AG04450 (cell line): Measurements from ENCODE around the gene NUDT1. TPM values are rescaled to one million over a fixed set of nuclear protein-coding genes. Genes with fewer than 3 reads are reported as not detected.
A peak's percentile ranks its signal among the peaks of the same experiment; 100 is the strongest.

ENCODE experiments used
- CTCF ChIA-PET: fragments of 300-600, 350-600 bp; formaldehyde crosslinking; extraction: SDS; loops from one replicate; lab custom pipeline; 2022; ENCODE audit warnings: antibody characterized with exemption, inconsistent platforms; lab: Charles Lee
- POLR2A ChIA-PET: fragments of 350-600 bp; formaldehyde crosslinking; extraction: SDS; loops from one replicate; lab custom pipeline; 2021; ENCODE audit warnings: antibody characterized with exemption, inconsistent platforms; lab: Yijun Ruan, JAX
- DNase-seq: peaks from one replicate; pipeline ENCODE4 v3.0.0-alpha.2; 2011; ENCODE audit warnings: low read depth, low spot score
- H3K27ac ChIP-seq: one replicate; pipeline ENCODE4 v1.5.1; 2012; ENCODE audit warnings: low read depth, low read length, control low read depth
- H3K27me3 ChIP-seq: one replicate; pipeline ENCODE4 v1.6.0; 2012; ENCODE audit warnings: low read length; ENCODE audit not compliant: control insufficient read depth, insufficient read depth
- H3K4me3 ChIP-seq: 2 replicates; pipeline ENCODE4 v1.5.1; 2011; ENCODE audit warnings: mild to moderate bottlenecking, low read depth, low read length, control low read depth
- H3K9me3 ChIP-seq: 2 replicates; pipeline ENCODE4 v1.5.1; 2012; ENCODE audit warnings: low read length; ENCODE audit not compliant: control insufficient read depth, insufficient read depth
- CTCF ChIP-seq: IDR thresholded peaks from 2 replicates; pipeline ENCODE4 v1.5.1; 2011; ENCODE audit warnings: low read depth, low read length, control low read depth, inconsistent platforms
- polyA plus RNA-seq: library from polyadenylated mRNA; depleted of rRNA; stranded (reverse); fragments of >200 nt; gene quantifications from 2 replicates; pipeline ENCODE4 v1.2.3, GENCODE V29; 2011

NUDT1 gene
- polyA plus RNA-seq, 1 experiment = 11.5 TPM

GRCh38 chr7:2245883-2246675 lies 4.1 kb downstream of the NUDT1 start:
- no peak overlapping the region for H3K27ac ChIP-seq
- no peak for DNase-seq
- no peaks in the 10 kb centered on the region; the same call in 1 of the 2 replicates for H3K9me3 ChIP-seq
- ChIA-PET CTCF (interaction anchor here (0.6 to 1.4 kb wide), 2 partner anchors 101 to 165 kb away, joined by 3 to 6 read pairs; no protein-coding TSS in a partner anchor), POLR2A (no interaction called here)
- H3K27me3 ChIP-seq = no peaks in the 10 kb centered on the region
- no peak for TF ChIP-seq CTCF
- H3K4me3 ChIP-seq = no peak overlapping the region

GRCh38 chr7:2247141-2247995 lies 5.3 kb downstream of the NUDT1 start:
- Histone ChIP-seq H3K4me3 (no peak overlapping the region), H3K9me3 (no peaks in the 10 kb centered on the region; the same call in 1 of the 2 replicates), H3K27me3 (no peaks in the 10 kb centered on the region), H3K27ac (no peak overlapping the region)
- ChIA-PET POLR2A (no interaction called here), CTCF (interaction anchor here (1.0 to 2.8 kb wide), 5 partner anchors 9 to 366 kb away, joined by 3 to 29 read pairs (median 6); no protein-coding TSS in a partner anchor)
- peak; percentile 71 for TF ChIP-seq CTCF
- DNase-seq = no peak

- no peak for TF ChIP-seq CTCF
- POLR2A ChIA-PET = interaction anchor here (0.5 to 1.6 kb wide), 7 partner anchors 10 to 107 kb away, joined by 3 to 5 read pairs (median 4); no protein-coding TSS in a partner anchor
- Histone ChIP-seq H3K27me3 (no peaks in the 10 kb centered on the region), H3K9me3 (no peaks in the 10 kb centered on the region; the same call in 1 of the 2 replicates), H3K4me3 (no peak overlapping the region; the same call in 1 of the 2 replicates), H3K27ac (peak overlapping the region; percentile 99)
- CTCF ChIA-PET = interaction anchor here (0.5 to 2.8 kb wide), 10 partner anchors 11 to 368 kb away, joined by 3 to 29 read pairs (median 4); no protein-coding TSS in a partner anchor
- peak; percentile 89 for DNase-seq
Measured at GRCh38 chr7:2248984-2249694, 7.1 kb downstream of the NUDT1 start.

GRCh38 chr7:2249744-2250323 lies 7.8 kb downstream of the NUDT1 start:
- DNase-seq = no peak
- Histone ChIP-seq H3K27ac (peak overlapping the region; percentile 99), H3K9me3 (no peaks in the 10 kb centered on the region; the same call in 1 of the 2 replicates), H3K4me3 (no peak overlapping the region), H3K27me3 (no peaks in the 10 kb centered on the region)
- ChIA-PET POLR2A (interaction anchor here (0.8 to 1.6 kb wide), 4 partner anchors 8 to 104 kb away, joined by 3 to 5 read pairs (median 4); partner anchors contain the start of genes MRM2 and NUDT1), CTCF (interaction anchor here (0.7 to 2.8 kb wide), 2 partner anchors 72 to 98 kb away, joined by 3 to 29 read pairs; no protein-coding TSS in a partner anchor)
- TF ChIP-seq CTCF = no peak
